ENCODE results near the gene TPD52L2.

DNA sequence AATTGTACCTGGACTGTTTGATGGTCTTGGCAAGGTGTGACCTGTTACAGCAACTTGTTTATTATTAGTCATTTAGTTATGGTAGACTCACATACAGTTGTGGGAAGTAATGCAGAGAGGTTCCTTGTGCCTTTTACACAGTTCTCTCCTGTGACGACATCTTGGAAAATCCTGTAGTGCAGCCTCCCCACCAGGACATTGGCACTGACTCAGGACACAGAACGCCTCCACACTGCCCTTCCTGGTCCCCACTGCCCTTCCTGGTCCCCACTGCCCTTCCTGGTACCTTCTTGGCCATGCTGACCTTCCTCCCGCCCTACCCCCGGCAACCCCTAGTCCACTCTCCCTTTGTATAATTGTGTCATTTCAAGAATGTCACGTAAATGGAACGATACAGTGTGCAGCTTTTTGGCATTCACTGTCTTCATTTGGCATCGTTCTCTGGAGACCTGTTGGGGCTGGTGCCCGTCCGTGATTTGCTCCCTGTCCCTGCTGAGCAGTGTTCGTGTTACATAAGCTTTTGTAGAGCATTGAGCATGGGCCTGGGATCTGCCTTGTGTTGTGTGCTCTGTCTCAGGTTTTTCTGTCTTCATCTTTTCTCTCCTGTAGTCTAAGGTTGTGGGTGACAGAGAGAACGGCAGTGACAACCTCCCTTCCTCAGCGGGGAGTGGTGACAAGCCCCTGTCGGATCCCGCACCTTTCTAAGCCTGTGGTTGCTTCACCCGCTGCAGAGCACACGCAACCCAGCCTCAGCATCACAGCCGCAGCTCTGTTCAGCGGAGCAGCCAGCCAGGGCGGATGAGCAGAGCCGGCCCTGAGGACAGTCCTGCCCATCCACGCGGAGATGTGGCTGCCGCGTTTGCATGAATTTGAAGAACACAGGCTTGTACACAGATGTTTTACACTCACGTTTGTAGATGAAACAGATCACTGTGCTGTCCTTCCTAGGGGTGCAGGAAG lies 24.5 kb downstream of the TPD52L2 start:
- TF ChIP-seq GATA2 (IDR thresholded peaks at IDR 0.05; ENCODE audit: low read depth, low read length) (no peak), GATA3 (IDR thresholded peaks at IDR 0.05; ENCODE audit: low read depth, low read length) (no peak)

All from SH-SY5Y (cell line).